GM21737 (cell line): ENCODE measurements around the gene ZNF714.
A peak's percentile ranks its signal among the peaks of the same experiment; 100 is the strongest.
"Not testable (repeated sequence)": the region's sequence is repeated elsewhere in the genome, so short reads cannot be mapped to it uniquely, and the experiment has no call there.

Experiments
- ATAC-seq: cut with Tn5 transposase; IDR thresholded peaks from one replicate; pipeline ENCODE4 v1.9.1; 2021; ENCODE audit warnings: mild to moderate bottlenecking, moderate library complexity; ENCODE audit not compliant: unreplicated experiment

Gene ZNF714

DNA sequence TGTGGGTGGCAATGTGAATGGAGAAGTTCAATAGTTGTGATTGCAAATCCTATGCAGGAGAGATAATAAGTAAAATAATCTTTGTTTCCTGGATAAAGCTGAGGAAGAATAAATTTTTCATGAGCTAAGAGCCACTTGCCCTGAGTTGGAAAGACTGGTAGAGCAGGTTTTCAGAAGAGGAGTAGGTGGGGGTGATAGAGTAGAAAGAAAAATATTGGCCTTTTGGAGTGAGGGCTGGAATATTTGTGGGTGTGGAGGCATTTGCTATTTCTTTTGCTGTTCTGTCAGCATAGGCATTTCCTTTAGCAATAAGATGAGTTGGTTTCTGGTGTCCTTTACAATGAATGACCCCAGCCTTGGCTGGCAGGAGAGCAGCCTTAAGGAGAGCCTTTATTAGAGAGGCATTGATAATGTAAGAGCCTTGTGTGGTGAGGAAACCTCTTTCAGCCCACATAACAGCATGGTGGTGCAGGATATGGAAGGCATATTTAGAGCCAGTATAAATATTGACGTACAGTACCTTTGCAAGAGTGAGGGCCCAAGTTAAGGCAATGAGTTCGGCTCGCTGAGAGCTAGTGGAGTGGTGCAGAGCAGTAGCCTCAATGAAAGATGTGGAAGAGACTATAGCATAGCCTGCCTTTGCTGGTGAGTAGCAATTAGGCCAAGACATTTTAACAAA is 48.2 kb downstream of the ZNF714 start:
- ATAC-seq, result no peak

- ATAC-seq, result no peak
Observed at GRCh38 chr19:21133633-21134032, 51.6 kb downstream of the ZNF714 start.

- no peak for ATAC-seq
Observed at GRCh38 chr19:21134934-21135366, 52.9 kb downstream of the ZNF714 start.

- no peak for ATAC-seq
Observed at GRCh38 chr19:21135433-21135832, 53.4 kb downstream of the ZNF714 start.

DNA sequence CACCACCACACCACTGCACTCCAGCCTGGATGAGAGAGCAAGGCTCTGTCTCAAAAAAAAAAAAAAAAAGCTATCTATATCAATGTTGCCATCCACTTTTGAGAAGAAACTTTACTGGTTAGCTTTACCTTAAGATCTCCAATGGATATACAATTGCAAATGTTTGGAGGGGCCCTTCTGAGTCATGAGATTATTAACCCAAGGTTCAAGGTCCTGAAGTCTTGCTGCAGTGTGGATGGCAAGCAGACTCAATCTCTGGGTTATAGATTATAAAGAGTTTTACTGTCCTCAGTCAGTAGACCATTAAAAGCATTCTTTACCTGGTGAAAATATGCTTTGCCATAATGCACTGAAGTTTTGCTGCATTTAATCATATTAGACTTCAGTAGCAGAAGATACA is 56.1 kb downstream of the ZNF714 start:
- ATAC-seq, result no peak

DNA sequence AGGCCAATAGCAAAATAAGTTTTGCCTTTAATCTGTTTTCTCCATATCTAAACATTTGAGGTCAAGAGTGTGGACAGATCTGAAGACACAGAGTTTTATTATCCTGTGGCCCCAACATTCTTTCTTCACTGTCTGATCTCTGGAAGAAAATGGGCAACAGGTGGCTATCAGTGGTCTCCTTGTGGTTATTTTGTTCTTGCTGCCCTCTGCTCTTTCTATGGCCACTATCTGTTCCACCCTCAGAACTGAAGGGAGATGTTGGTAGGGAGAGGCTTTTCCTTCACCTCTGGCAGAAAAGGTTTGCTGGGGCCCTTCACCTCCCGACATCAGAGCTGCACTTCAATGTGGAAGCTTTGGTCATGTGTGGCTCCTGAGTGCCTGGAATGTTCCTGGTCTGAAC is 59.0 kb downstream of the ZNF714 start:
- not testable (repeated sequence) for ATAC-seq

DNA sequence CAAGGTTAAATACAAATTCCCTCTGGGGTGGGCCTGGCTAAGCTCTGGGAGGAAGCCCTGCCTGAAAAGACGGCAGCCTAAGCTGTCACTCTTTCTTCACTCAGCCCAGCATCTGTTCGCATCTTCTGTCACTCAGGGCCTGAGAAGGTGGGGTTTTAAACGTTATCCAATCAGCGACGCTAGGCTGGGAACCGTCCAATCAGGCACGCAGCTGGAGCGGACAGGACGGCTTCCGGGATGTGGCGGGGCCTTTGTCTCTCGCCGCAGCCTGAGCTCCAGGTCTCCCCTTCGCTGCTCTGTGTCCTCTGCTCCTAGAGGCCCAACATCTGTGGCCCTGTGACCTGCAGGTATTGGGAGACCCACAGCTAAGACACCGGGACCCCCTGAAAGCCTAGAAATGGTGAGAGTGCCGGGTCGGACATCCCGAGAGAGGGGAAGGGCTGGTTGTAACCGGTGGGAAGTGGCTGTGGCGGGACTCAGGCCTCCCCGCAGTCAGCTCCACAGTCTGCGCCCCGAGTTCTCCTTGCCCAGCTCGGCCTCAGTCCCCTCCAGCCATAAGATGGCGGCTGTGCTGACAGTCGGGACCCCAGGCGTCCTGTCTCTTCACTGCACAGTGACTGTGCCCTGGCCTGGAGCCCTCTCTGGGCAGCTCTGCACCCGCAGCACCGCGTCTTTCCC is 59.9 kb downstream of the ZNF714 start, which contains the start of gene ZNF431:
ZNF431 (plus strand) TSS at position 254 of the 678 bp plus-strand sequence; CDS start at position 398, 144 bp downstream.
- ATAC-seq, result peak; percentile 98

DNA sequence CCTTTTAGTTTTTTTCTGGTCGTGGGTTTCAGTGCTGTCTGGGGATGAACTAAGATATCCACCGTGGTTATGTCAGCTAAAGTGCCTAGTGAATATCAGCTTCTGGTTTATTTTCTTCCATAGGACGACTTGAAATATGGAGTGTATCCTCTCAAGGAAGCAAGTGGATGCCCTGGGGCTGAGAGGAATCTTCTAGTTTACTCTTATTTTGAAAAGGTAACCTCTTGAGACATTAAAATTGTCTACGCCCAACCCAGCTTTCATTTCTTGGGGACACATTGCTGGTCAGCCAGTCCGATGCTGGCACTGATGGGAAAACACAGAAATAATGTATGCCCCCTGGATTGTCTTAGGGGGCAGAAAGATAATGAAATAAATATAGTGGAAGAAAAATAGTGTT is 61.4 kb downstream of the ZNF714 start:
- ATAC-seq, result no peak

DNA sequence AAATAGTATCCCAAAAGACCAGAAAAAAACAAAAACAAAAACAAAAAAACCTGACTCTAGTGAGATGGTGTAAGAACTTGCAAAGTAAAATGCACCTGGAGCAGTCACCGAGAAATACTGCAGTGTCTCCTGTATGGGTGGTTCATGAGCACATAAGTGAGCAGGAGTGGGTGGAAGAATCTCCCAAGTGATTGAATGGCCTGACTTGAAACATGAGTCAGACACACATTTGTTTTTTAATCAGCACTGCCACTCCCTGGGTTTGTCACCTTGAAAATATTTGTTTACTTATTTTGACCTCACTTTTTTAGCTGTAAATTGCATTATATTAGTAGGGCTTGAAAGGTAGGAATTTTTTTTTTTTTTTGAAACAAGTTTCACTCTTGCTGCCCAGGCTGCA is 61.9 kb downstream of the ZNF714 start:
- ATAC-seq, result no peak

- ATAC-seq, result no peak
Observed at GRCh38 chr19:21147540-21147939, 65.5 kb downstream of the ZNF714 start.

DNA sequence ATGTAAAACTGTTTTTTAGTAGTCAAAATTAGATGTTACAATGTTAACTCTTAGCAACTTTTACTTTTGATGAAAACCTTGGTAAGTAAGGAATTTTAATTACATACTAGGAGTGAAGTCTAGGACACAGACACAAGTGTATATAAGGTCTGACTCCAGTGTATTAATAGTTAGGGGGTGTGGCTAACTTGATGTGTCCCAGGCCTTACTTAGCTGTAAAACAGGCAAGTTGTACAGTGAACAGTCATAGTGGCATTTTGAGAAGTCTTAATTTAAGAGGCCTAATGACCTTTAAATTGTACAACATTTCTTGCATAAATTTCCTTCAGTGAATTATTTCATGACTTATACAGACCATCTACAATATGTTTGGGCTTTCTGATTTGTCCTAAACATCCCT is 66.7 kb downstream of the ZNF714 start:
- no peak for ATAC-seq

- no peak for ATAC-seq
Observed at GRCh38 chr19:21149877-21150276, 67.9 kb downstream of the ZNF714 start.

DNA sequence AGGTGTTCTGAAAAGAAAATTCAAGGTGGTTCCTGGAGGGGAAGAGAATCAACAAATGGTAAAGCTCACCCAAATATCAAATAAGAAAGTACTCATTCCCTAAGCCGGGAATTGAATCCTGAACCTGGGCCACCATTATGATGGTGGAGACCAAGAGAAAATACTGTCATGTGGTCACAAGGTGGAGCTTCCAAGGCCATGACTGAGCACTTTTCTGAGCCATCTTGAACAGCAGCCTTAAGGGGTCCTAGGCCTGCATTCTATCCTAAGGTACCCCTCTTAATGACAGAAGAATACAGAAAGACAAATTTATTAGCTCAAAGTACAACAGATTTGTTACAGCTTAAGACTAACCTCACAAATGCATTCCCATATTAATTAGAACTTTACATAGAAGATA is 69.5 kb downstream of the ZNF714 start:
- no peak for ATAC-seq

GRCh38 chr19:21158523-21159135 is 76.6 kb downstream of the ZNF714 start:
- no peak for ATAC-seq

DNA sequence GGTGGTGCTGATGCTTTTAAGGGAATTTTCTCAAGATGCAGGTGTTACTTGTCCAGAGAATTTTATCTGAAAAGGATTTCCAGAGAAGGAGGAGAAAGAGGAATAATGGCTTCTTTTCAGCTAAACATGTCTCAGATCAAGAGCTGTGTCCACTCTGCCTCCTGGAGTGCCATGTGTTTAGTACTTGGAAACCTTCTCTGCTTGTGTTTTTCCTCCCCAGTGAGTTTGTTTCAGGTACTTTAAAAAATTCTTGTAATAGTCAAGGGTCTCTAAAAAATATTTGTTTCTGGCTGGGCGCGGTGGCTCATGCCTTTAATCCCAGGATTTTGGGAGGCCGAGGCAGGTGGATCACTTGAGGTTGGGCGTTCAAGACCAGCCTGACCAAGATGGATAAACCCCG is 82.5 kb downstream of the ZNF714 start:
- no peak for ATAC-seq

GRCh38 chr19:21166436-21166835 is 84.4 kb downstream of the ZNF714 start:
- ATAC-seq, result no peak
